ENCODE results near the gene MYH1. TPM values are rescaled to one million over a fixed set of nuclear protein-coding genes. Genes with fewer than 3 reads are reported as not detected.

The MYH1 gene
- total and polyA plus RNA-seq, 2 of the 8 experiments (the other 6 are each of a cell fraction or from before 2014, with no cell fraction given) = not detected

- FAIRE-seq (no peak), DNase-seq (ENCODE audit: low read depth in 1 of 2, low spot score in 2 of 2) (no peak)
- Histone ChIP-seq H3K4ac (replicated peaks; ENCODE audit: insufficient read length, low read depth, low read length) (no peak overlapping the region), H2BK12ac (ENCODE audit: low read depth, low read length) (no peak overlapping the region), H3K23me2 (ENCODE audit: low read depth, low read length) (no peaks in the 10 kb centered on the region), H3K27ac (ENCODE audit: low read depth, low read length) (no peak overlapping the region), H3K9ac (replicated peaks in 1 of 4; ENCODE audit: extremely low read depth in 1 of 4, low read depth in 3 of 4, low read length in 3 of 4) (no peak overlapping the region; a peak in 1 of 7 replicates), H3K4me3 (ENCODE audit: extremely low read depth in 1 of 4, insufficient read depth in 2 of 4, low read depth in 3 of 4, low read length in 4 of 4) (no peak overlapping the region), H3K56ac (replicated peaks; ENCODE audit: insufficient read length, low read depth, low read length) (no peak overlapping the region), H2BK15ac (ENCODE audit: low read length) (no peak overlapping the region), H3K18ac (ENCODE audit: extremely low read depth, low read length) (no peak overlapping the region), H2AK5ac (ENCODE audit: low read depth, low read length) (no peak overlapping the region), H3K4me1 (replicated peaks in 1 of 4; ENCODE audit: control insufficient read depth in 3 of 4, insufficient read depth in 4 of 4, low read length in 3 of 4) (no peaks in the 10 kb centered on the region), H4K91ac (replicated peaks; ENCODE audit: insufficient read length, low read length) (no peak overlapping the region), H3K9me3 (ENCODE audit: insufficient read depth in 2 of 2, low read depth in 1 of 2, low read length in 1 of 2) (no peaks in the 10 kb centered on the region), H3K36me3 (ENCODE audit: control insufficient read depth in 2 of 4, insufficient read depth in 4 of 4, low read length in 3 of 4) (no peaks in the 10 kb centered on the region), H4K8ac (ENCODE audit: extremely low read depth, insufficient read depth, low read length) (no peak overlapping the region), H3K27me3 (replicated peaks in 1 of 4; ENCODE audit: control insufficient read depth in 3 of 4, extremely low read depth in 1 of 4, insufficient read depth in 3 of 4, low read length in 3 of 4) (no peaks in the 10 kb centered on the region), H2BK5ac (ENCODE audit: low read depth, low read length) (no peak overlapping the region), H2AFZ (ENCODE audit: low read length) (no peak overlapping the region), H3K23ac (ENCODE audit: insufficient read length) (no peak overlapping the region), H4K20me1 (replicated peaks in 1 of 2; ENCODE audit: control insufficient read depth in 1 of 2, insufficient read depth in 2 of 2, low read length in 2 of 2) (no peaks in the 10 kb centered on the region), H3K79me2 (ENCODE audit: control insufficient read depth in 1 of 2, insufficient read depth in 2 of 2, low read length in 2 of 2) (no peaks in the 10 kb centered on the region), H2BK120ac (replicated peaks; ENCODE audit: low read depth, low read length) (no peak overlapping the region), H3K4me2 (ENCODE audit: insufficient read depth in 1 of 2, low read depth in 2 of 2, low read length in 2 of 2) (no peak overlapping the region), H3K14ac (ENCODE audit: insufficient read length) (no peak overlapping the region), H2BK20ac (ENCODE audit: low read length) (no peak overlapping the region), H3K79me1 (ENCODE audit: low read depth, low read length) (no peaks in the 10 kb centered on the region), H4K5ac (ENCODE audit: insufficient read length, low read depth, low read length) (no peak overlapping the region)
- TF ChIP-seq SP4 (IDR thresholded peaks at IDR 0.05; ENCODE audit: low read length) (no peak), TAF7 (optimal IDR thresholded peaks at IDR 0.05; ENCODE audit: borderline replicate concordance, low read depth, low read length) (no peak)
- ChIA-PET CTCF (ENCODE audit: partially characterized antibody) (interaction anchor here (0.8 to 1.9 kb wide), 6 partner anchors 14 to 184 kb away, joined by 3 to 7 read pairs (median 4); no protein-coding TSS in a partner anchor), POLR2A (ENCODE audit: partially characterized antibody) (no interaction called here)
- WGBS, 2 experiments (ENCODE audit: extremely low coverage in 1 of 2, insufficient coverage in 1 of 2, insufficient read length in 1 of 2, insufficient replicate concordance in 2 of 2, low coverage in 1 of 2, low lambda C conversion rate in 2 of 2, missing lambda C conversion rate in 1 of 2) = 89% methylated on average over 7 of the region's 7 CpGs; no CpG with 5 or more reads in 1 of the 2 experiments
Observed at GRCh38 chr17:10447026-10447931, 71.1 kb downstream of the MYH1 start.

All from H1 (cell line).